CD4-positive, alpha-beta memory T cell (primary cell): ENCODE measurements around the gene IQCF2. TPM values are rescaled to one million over a fixed set of nuclear protein-coding genes. Genes with fewer than 3 reads are reported as not detected.

Source experiments
- CTCF ChIA-PET: fragments of 350-600 bp; sonication (Branson Sonifier 250); formaldehyde crosslinking; loops from one replicate; lab custom pipeline; 2021; ENCODE audit warnings: inconsistent platforms; ENCODE audit not compliant: partially characterized antibody; lab: Charles Lee
- POLR2A ChIA-PET: fragments of 350-600 bp; sonication (Branson Sonifier 250); formaldehyde crosslinking; loops from one replicate; lab custom pipeline; 2021; ENCODE audit not compliant: partially characterized antibody; lab: Charles Lee
- DNase-seq, 5 donors: peaks; one replicate each; pipeline versions ENCODE4 v3.0.0 to v3.0.0-alpha.2; 2020 to 2022; ENCODE audit warnings: mixed read lengths in 1 of 5
- H3K27ac ChIP-seq: one replicate; pipeline ENCODE4 v1.7.0; 2013; ENCODE audit warnings: low read depth, low read length
- H3K27me3 ChIP-seq: 2 replicates; pipeline ENCODE4 v1.7.0; 2013; ENCODE audit warnings: mild to moderate bottlenecking, low read length, moderate library complexity; ENCODE audit not compliant: insufficient read depth
- H3K36me3 ChIP-seq: 2 replicates; pipeline ENCODE4 v1.7.0; 2013; ENCODE audit warnings: mild to moderate bottlenecking, low read length, moderate library complexity; ENCODE audit not compliant: insufficient read depth
- H3K4me1 ChIP-seq: 2 replicates; pipeline ENCODE4 v1.7.0; 2013; ENCODE audit warnings: mild to moderate bottlenecking, low read length, moderate library complexity; ENCODE audit not compliant: insufficient read depth
- H3K4me3 ChIP-seq, 2 donors: one replicate each; pipeline ENCODE4 v1.7.0; 2013; ENCODE audit warnings: low read length in 2 of 2, mild to moderate bottlenecking in 1 of 2
- H3K9me3 ChIP-seq, 2 donors: one replicate each; pipeline ENCODE4 v1.7.0; 2013; ENCODE audit warnings: low read length in 2 of 2, control low read depth in 1 of 2; ENCODE audit not compliant: control insufficient read depth in 1 of 2
- H3K27ac Mint-ChIP-seq, 7 donors: one replicate each; pipeline ENCODE4 v1.8.0; 2020 to 2021; ENCODE audit warnings: mixed read lengths in 7 of 7, mild to moderate bottlenecking in 6 of 7, inconsistent platforms in 3 of 7, moderate library complexity in 3 of 7
- H3K27me3 Mint-ChIP-seq, 2 donors: one replicate each; pipeline ENCODE4 v1.8.0; 2020 to 2021; ENCODE audit warnings: mixed read lengths in 2 of 2
- H3K36me3 Mint-ChIP-seq, 2 donors: one replicate each; pipeline ENCODE4 v1.8.0; 2020 to 2021; ENCODE audit warnings: mixed read lengths in 2 of 2, inconsistent platforms in 1 of 2, mild to moderate bottlenecking in 1 of 2
- H3K4me1 Mint-ChIP-seq, 4 donors: one replicate each; pipeline ENCODE4 v1.8.0; 2020 to 2021; ENCODE audit warnings: mixed read lengths in 4 of 4, mild to moderate bottlenecking in 1 of 4
- H3K4me3 Mint-ChIP-seq, 8 donors: one replicate each; pipeline ENCODE4 v1.8.0; 2020 to 2021; ENCODE audit warnings: mixed read lengths in 8 of 8, mild to moderate bottlenecking in 7 of 8, moderate library complexity in 6 of 8, inconsistent platforms in 3 of 8
- H3K9me3 Mint-ChIP-seq, 8 donors: one replicate each; pipeline ENCODE4 v1.8.0; 2020 to 2021; ENCODE audit warnings: mixed read lengths in 8 of 8, mild to moderate bottlenecking in 5 of 8, inconsistent platforms in 3 of 8, moderate library complexity in 1 of 8
- intact Hi-C: fragments of 100-400 bp; cut with micrococcal nuclease; formaldehyde crosslinking; loops from one replicate; pipeline ENCODE4 v1.15.1; 2023
- polyA plus RNA-seq, 2 donors: library from polyadenylated mRNA; unstranded; fragments of 300-500 nt; fragmentation: Illumina TruSeq; gene quantifications; one replicate each; pipeline ENCODE4 v1.2.3, GENCODE V29; 2021
- total RNA-seq, 2 experiments: library from RNA; stranded (reverse); gene quantifications; one replicate each; pipeline ENCODE4 v1.2.3, GENCODE V29; 2021

Gene IQCF2
- total RNA-seq, result not detected
- polyA plus RNA-seq, result not detected

DNA sequence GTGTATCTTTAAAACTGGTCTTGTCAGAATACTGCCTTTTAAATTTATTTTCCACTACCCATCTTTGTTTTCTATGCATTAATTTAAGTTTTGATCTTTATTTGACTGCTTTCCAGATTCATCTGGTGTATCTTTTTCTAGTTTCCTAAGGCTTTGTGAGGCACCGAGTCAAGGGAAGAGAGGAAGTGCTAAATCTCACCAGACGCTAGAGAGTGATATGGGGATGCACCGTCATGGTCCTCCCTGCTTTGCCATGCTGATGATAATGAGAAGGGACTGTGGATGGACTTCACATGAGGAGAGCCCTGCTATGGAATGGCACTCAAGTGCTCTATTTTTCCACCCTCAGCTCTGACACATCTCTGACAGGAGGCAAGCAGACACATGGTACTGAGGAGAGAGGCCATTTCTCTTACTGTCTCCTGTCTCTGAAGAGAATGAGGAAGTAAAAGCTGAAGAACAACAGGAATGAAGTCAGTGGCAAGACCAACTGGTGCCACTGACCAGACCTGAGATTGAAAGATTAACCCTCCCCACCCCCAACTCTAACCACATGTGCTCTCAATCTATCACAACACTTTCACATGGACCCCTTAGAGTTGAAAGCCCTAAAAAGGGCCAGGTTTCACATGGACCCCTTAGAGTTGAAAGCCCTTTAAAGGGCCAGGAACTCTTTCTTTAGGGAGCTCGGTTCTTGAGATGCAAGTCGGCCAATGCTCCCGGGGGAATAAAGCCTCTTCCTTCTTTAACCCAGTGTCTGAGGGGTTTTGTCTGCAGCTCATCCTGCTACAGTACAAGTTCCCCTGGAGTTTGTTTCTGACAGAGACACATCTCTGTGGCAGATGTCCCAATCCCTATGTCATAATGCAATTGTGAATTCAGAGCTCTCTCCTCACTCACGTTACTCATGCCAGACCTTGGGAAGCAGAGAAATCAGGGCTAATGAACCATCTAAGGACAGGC lies at the start of gene IQCF2:
TSS of gene IQCF2 (plus strand) at position 913 of the 963 bp plus-strand sequence. CDS start 52 bp downstream, outside the sequence.
- no peak within 1 kb of the TSS for H3K4me3 Mint-ChIP-seq
- DNase-seq, result no peak
- no peak within 1 kb of the TSS for H3K27ac ChIP-seq
- H3K27me3 Mint-ChIP-seq, result peaks cover 6 to 15% of the 10 kb centered on the region in 2 donors
- H3K9me3 Mint-ChIP-seq, result peaks cover 0 to 8% (median under 1%) of the 10 kb centered on the region in 8 donors
- no peak within 1 kb of the TSS for H3K27ac Mint-ChIP-seq
- no peaks in the 10 kb centered on the region for H3K36me3 Mint-ChIP-seq
- intact Hi-C loops, result no loop called here
- H3K36me3 ChIP-seq, result no peaks in the 10 kb centered on the region
- no peaks in the 10 kb centered on the region for H3K4me1 ChIP-seq
- H3K9me3 ChIP-seq, result no peaks in the 10 kb centered on the region
- ChIA-PET POLR2A (no interaction called here), CTCF (no interaction called here)
- H3K27me3 ChIP-seq, result no peaks in the 10 kb centered on the region
- H3K4me1 Mint-ChIP-seq, result peaks cover 0 to 5% (median 0%) of the 10 kb centered on the region in 4 donors
- no peak within 1 kb of the TSS for H3K4me3 ChIP-seq

DNA sequence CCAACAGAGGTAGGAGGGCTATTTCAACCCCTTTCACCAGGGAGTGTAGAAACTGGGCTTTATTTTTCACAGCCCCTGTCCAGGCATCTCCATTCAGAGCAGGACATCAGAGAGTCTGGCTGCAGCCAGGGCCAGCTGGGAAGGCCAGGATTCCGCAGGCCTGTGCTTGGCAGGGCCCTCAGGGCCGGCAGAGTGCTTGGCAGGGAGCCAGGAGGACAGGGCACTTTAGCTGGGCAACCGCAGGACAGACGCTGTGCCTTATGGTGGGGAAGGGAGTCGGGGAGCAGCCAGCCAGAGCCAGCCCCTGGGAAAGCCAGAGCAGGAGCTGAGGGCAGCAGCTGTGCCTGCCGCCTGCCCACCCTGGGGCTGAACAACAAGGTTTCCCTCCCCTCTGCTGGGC lies 47.9 kb upstream of the IQCF2 start:
- Mint-ChIP-seq H3K36me3 (no peaks in the 10 kb centered on the region), H3K4me3 (no peak overlapping the region), H3K4me1 (peaks cover 0 to 12% (median 4%) of the 10 kb centered on the region in 4 donors), H3K27ac (no peak overlapping the region), H3K27me3 (peaks cover 13 to 15% of the 10 kb centered on the region in 2 donors), H3K9me3 (no peaks in the 10 kb centered on the region)
- H3K36me3 ChIP-seq, result no peaks in the 10 kb centered on the region
- H3K4me3 ChIP-seq, result no peak overlapping the region
- peaks cover 7% of the 10 kb centered on the region for H3K4me1 ChIP-seq
- intact Hi-C loops, result no loop called here
- no peaks in the 10 kb centered on the region for H3K27me3 ChIP-seq
- H3K27ac ChIP-seq, result no peak overlapping the region
- no peaks in the 10 kb centered on the region for H3K9me3 ChIP-seq
- POLR2A ChIA-PET, result no interaction called here
- CTCF ChIA-PET, result no interaction called here
- DNase-seq, result no peak

DNA sequence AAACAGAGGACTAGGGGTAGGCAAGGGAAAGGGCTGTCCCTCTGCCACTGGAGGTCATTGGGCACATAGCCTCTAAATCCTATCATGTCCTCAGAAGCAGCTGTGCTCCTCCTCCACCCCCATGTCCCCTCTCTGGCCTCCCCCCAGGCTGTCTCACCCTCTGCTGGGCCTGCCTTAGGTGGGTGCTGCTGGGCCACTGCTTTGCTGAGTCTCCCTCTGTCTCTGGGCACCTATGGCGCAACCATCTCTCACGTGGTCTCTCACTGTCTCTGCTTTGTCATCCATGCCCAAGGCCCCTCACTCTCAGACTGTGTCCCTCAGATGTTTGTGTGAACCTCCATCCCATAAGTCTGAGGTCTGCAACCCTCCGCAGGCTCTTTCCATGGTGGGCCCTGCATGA lies 47.4 kb upstream of the IQCF2 start:
- CTCF ChIA-PET, result no interaction called here
- no peaks in the 10 kb centered on the region for H3K9me3 Mint-ChIP-seq
- intact Hi-C loops, result no loop called here
- Histone ChIP-seq H3K4me1 (peaks cover 5% of the 10 kb centered on the region), H3K27me3 (no peaks in the 10 kb centered on the region), H3K4me3 (no peak overlapping the region), H3K27ac (no peak overlapping the region), H3K9me3 (no peaks in the 10 kb centered on the region), H3K36me3 (no peaks in the 10 kb centered on the region)
- H3K4me3 Mint-ChIP-seq, result no peak overlapping the region
- H3K27ac Mint-ChIP-seq, result no peak overlapping the region
- H3K27me3 Mint-ChIP-seq, result peaks cover 14 to 15% of the 10 kb centered on the region in 2 donors
- no peaks in the 10 kb centered on the region for H3K36me3 Mint-ChIP-seq
- POLR2A ChIA-PET, result no interaction called here
- peaks cover 0 to 8% (median 4%) of the 10 kb centered on the region in 4 donors for H3K4me1 Mint-ChIP-seq
- DNase-seq, result no peak

DNA sequence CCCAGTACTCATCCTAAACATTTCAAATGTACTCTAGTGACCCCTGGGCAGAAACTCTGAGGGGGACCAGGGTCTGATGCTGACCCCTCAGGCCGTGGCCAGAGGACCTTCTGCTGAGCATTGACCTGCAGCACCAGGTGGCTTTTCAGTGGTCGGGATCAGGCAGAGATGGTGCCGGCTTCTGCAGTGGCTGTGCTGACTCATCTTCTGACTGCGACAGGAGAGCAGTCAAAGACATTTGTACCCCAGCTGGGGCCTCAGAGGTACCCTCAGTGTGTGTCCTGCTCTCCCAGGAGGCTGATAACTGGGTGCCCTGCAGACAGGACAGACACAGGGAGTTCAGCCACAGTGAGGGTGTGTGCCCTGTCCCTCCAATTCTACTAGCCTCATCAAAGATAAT lies 45.8 kb upstream of the IQCF2 start:
- ChIA-PET CTCF (no interaction called here), POLR2A (no interaction called here)
- no peak overlapping the region for H3K4me3 Mint-ChIP-seq

DNA sequence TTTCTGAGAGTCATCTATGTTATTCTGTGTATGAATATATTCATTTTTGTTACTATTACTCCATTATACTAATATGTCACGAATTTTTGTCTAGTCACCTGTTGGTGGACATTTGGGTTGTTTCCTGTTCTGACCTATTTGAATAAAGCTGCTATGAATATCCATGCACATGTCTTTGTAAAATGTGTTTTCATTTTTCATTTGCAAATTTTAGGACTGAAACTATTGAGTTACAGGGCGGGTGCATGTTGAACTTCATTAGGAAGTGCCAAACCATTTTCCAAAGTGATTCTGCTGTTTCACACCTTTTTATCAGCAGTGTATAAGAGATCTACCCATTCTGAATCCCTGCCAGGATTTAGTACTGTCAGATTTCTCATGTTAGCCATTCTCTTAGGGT lies 44.7 kb upstream of the IQCF2 start:
- H3K27ac Mint-ChIP-seq, result no peak overlapping the region
- H3K27me3 ChIP-seq, result no peaks in the 10 kb centered on the region
- ChIA-PET CTCF (interaction anchor here (0.7 kb wide), 1 partner anchor 714 kb away, joined by 3 read pairs; no protein-coding TSS in a partner anchor), POLR2A (no interaction called here)
- peaks cover 20 to 24% of the 10 kb centered on the region in 2 donors for H3K27me3 Mint-ChIP-seq
- H3K4me3 Mint-ChIP-seq, result no peak overlapping the region
- H3K9me3 ChIP-seq, result no peaks in the 10 kb centered on the region
- no peaks in the 10 kb centered on the region for H3K36me3 ChIP-seq
- H3K4me1 ChIP-seq, result no peaks in the 10 kb centered on the region
- peaks cover 0 to 1% of the 10 kb centered on the region in 2 donors for H3K36me3 Mint-ChIP-seq
- peaks cover 3 to 5% (median 3%) of the 10 kb centered on the region in 4 donors for H3K4me1 Mint-ChIP-seq
- DNase-seq, result no peak
- H3K27ac ChIP-seq, result no peak overlapping the region
- H3K9me3 Mint-ChIP-seq, result peaks cover 0 to 3% (median 2%) of the 10 kb centered on the region in 8 donors
- intact Hi-C loops, result no loop called here
- no peak overlapping the region for H3K4me3 ChIP-seq

More for the DNA sequence above, 45.8 kb upstream of the IQCF2 start:
- H3K27me3 ChIP-seq, result no peaks in the 10 kb centered on the region
- no peak overlapping the region for H3K27ac ChIP-seq
- no peak overlapping the region for H3K27ac Mint-ChIP-seq
- no peak for DNase-seq
- no peaks in the 10 kb centered on the region for H3K9me3 ChIP-seq
- H3K36me3 ChIP-seq, result no peaks in the 10 kb centered on the region
- no peak overlapping the region for H3K4me3 ChIP-seq
- H3K27me3 Mint-ChIP-seq, result peaks cover 18 to 23% of the 10 kb centered on the region in 2 donors
- peaks cover 0 to 2% (median under 1%) of the 10 kb centered on the region in 4 donors for H3K4me1 Mint-ChIP-seq
- no peaks in the 10 kb centered on the region for H3K9me3 Mint-ChIP-seq
- intact Hi-C loops, result no loop called here
- no peaks in the 10 kb centered on the region for H3K36me3 Mint-ChIP-seq
- no peaks in the 10 kb centered on the region for H3K4me1 ChIP-seq

DNA sequence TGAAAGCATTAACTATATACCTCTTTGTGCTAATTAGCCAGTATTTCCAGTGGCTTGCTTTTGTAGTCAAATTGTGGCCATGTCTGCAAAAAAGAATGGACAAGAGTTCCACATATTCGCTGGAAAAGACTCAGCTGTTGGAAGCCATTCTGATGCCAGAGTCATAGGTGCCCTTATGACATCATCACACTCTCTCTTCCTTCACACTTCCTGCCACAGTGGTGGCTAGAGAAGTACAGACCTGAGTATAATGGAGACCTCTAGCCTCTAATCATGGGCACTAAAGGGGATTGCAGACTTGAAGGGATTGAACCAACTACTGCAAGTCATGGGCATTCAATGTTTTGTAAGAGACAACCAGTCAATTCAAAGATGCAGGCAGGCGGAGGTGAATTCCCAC lies 44.0 kb upstream of the IQCF2 start:
- Histone ChIP-seq H3K4me1 (no peaks in the 10 kb centered on the region), H3K4me3 (no peak overlapping the region), H3K27me3 (no peaks in the 10 kb centered on the region), H3K9me3 (no peaks in the 10 kb centered on the region), H3K27ac (no peak overlapping the region), H3K36me3 (no peaks in the 10 kb centered on the region)
- Mint-ChIP-seq H3K9me3 (peaks cover 0 to 7% (median 3%) of the 10 kb centered on the region in 8 donors), H3K27ac (no peak overlapping the region), H3K36me3 (peaks cover 0 to 3% of the 10 kb centered on the region in 2 donors), H3K4me3 (no peak overlapping the region), H3K27me3 (peaks cover 22 to 25% of the 10 kb centered on the region in 2 donors), H3K4me1 (peaks cover 3 to 5% (median 3%) of the 10 kb centered on the region in 4 donors)
- POLR2A ChIA-PET, result no interaction called here
- CTCF ChIA-PET, result no interaction called here
- DNase-seq, result no peak
- intact Hi-C loops, result no loop called here

DNA sequence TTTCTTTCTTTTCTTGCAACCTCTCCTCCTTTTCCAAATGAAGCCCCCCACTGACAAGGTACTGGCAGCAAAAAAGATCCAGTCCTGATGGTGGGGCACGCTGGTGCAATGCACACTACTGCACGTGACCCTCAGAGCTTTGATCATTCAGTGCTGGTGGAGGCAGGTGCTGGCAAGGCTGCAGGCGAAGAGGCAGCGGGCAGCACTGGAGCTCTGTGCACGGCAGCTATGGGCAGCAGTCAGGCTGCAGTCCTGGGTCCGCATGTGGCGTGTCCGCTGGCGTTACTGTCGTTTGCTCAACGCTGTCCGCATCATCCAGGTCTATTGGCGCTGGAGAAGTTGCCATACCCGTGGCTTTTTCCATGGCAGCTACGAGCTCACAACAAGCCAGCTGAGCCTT lies 42.3 kb upstream of the IQCF2 start:
- H3K4me1 Mint-ChIP-seq, result peaks cover 10 to 18% (median 11%) of the 10 kb centered on the region in 4 donors
- H3K4me3 ChIP-seq, result no peak overlapping the region
- ChIA-PET POLR2A (no interaction called here), CTCF (no interaction called here)
- no peaks in the 10 kb centered on the region for H3K27me3 ChIP-seq
- H3K9me3 ChIP-seq, result no peaks in the 10 kb centered on the region
- H3K9me3 Mint-ChIP-seq, result peaks cover 0 to 7% (median 5%) of the 10 kb centered on the region in 8 donors
- H3K4me1 ChIP-seq, result peaks cover 11% of the 10 kb centered on the region
- H3K4me3 Mint-ChIP-seq, result no peak overlapping the region
- H3K36me3 ChIP-seq, result no peaks in the 10 kb centered on the region
- H3K27ac Mint-ChIP-seq, result no peak overlapping the region
- H3K27me3 Mint-ChIP-seq, result peaks cover 23 to 28% of the 10 kb centered on the region in 2 donors
- DNase-seq, result no peak
- intact Hi-C loops, result no loop called here
- H3K27ac ChIP-seq, result no peak overlapping the region
- H3K36me3 Mint-ChIP-seq, result peaks cover 0 to 3% of the 10 kb centered on the region in 2 donors
